Epithelial cell of esophagus (primary cell): Measurements from ENCODE around the gene GPR139.

Experiments
- DNase-seq: peaks from one replicate; pipeline ENCODE4 v3.0.0; 2010; ENCODE audit warnings: low read depth
- H3K4me3 ChIP-seq: 2 replicates; pipeline ENCODE4 v1.5.1; 2011; ENCODE audit warnings: mild to moderate bottlenecking, low read length, control low read depth
- TF ChIP-seq, protein P1 (sequence below): IDR thresholded peaks from 2 replicates; pipeline ENCODE4 v1.5.1; 2011; ENCODE audit warnings: low read depth, mild to moderate bottlenecking, low read length, control low read depth, inconsistent platforms; ENCODE audit not compliant: insufficient read depth; ENCODE audit errors: missing control alignments

GPR139 gene

DNA sequence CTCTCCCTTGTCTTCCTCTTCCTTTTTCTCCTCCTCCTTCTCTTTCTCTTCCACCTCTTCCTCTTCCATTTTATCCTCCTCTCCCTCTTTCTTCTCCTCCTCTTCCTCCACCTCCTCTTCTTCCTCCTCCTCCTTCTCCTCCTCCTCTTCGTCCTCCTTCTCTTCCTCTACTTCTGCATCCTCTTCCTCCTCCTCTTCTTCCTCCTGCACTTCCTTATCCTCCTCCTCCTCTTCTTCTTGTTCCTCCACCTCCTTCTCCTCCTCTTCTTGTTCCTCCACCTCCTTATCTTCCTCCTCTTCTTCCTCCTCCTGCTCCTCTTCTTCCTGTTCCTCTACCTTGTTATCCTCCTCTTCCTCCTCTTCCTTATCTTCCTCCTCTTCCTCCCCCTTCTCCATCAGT lies 28.8 kb upstream of the GPR139 start:
- TF ChIP-seq, protein P1, sequence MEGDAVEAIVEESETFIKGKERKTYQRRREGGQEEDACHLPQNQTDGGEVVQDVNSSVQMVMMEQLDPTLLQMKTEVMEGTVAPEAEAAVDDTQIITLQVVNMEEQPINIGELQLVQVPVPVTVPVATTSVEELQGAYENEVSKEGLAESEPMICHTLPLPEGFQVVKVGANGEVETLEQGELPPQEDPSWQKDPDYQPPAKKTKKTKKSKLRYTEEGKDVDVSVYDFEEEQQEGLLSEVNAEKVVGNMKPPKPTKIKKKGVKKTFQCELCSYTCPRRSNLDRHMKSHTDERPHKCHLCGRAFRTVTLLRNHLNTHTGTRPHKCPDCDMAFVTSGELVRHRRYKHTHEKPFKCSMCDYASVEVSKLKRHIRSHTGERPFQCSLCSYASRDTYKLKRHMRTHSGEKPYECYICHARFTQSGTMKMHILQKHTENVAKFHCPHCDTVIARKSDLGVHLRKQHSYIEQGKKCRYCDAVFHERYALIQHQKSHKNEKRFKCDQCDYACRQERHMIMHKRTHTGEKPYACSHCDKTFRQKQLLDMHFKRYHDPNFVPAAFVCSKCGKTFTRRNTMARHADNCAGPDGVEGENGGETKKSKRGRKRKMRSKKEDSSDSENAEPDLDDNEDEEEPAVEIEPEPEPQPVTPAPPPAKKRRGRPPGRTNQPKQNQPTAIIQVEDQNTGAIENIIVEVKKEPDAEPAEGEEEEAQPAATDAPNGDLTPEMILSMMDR = no peak
- H3K4me3 ChIP-seq = no peak overlapping the region
- no peak for DNase-seq

DNA sequence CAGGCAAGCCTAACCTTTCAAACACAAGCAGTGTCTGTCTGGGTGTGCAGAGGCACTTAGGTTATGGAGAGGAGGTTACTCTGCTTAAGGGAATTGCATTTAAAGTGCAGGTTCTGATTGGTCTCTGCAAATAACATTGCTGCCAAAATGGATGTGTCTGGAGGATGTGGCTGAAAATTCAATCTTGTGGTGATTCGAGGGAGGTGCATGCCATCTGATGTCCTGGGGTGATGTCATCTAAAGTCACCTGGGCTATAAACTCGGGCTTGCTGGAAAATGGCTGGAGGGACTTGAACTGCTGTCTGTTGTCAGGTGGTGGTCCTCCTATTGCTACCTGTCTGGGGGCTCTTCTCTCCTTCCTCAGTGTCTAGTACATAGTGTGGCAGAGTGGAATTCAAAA lies 28.3 kb upstream of the GPR139 start:
- H3K4me3 ChIP-seq = no peak overlapping the region
- TF ChIP-seq, protein P1 = no peak
- no peak for DNase-seq

DNA sequence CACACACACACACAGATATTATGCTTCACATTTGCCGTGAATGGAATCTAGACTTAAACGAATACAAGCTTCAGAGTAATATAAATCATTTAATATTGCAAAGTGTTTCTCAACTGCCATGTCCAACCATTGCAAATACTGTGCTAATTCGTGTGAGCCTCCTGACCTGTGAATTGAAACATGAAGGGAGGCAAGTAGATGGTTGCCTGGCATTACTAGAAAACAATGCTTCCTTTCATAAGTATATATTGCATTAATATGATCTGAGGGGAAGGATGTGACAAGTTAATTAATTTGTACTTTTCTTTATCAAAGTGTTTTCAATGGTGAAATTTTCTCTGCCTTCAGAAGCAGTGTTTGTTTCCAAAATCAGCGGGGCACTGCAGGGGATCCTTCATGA lies 25.7 kb upstream of the GPR139 start:
- TF ChIP-seq, protein P1 = no peak
- no peak overlapping the region for H3K4me3 ChIP-seq
- no peak for DNase-seq

DNA sequence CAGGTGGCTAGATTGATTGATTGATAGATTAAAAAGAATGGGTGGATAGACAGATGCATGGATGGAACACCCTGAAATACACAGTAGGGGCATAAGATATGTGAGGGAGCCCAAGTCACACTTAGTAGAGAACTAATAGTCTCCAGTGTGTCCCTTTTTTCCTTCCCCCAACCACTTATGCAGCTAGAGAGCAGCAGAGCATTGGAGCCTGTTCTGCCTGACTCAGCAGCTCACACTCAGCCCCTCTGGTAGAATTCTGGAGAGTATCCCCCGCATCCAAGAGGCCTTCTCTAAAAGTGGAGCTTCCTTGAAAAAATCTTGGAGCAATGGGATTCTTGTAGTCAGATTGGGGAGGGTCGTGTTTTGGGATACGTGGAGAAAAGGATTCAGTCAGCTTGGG lies 20.5 kb upstream of the GPR139 start:
- H3K4me3 ChIP-seq = no peak overlapping the region
- TF ChIP-seq, protein P1 = no peak
- no peak for DNase-seq

DNA sequence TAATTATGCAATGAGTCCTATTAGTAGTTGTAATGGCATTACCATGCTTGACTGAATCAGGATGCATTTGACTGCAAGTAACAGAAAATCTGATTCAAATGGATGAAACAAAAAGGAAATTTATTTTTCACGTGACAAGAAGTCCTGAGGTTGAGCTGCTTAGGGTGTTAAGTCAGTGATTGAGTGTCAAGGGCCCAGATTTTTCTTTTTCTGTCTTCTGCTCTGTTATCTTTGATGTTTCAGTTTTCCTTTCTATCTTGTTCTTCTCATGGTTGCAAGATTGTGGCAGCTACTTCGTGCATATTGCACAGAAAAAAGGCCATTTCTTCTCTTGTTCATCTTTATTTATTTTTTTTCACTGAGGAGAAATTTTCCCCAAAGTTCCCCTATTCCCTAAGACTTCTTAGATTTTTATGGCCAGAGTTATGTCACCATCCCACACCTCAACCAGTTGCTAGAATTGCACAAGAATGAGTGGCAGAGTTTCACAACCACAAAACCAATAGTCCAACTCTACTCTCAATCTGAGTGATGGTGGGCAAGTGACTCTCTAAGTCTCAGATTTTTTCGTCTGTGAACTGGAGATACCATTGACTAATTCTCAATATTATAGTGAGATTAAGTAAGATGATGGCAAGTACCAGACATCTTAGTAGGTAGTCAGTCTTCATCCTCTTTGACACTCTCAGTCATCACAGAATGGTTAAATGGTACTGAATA lies 15.7 kb upstream of the GPR139 start:
- TF ChIP-seq, protein P1 = no peak
- no peak for DNase-seq
- H3K4me3 ChIP-seq = no peak overlapping the region

DNA sequence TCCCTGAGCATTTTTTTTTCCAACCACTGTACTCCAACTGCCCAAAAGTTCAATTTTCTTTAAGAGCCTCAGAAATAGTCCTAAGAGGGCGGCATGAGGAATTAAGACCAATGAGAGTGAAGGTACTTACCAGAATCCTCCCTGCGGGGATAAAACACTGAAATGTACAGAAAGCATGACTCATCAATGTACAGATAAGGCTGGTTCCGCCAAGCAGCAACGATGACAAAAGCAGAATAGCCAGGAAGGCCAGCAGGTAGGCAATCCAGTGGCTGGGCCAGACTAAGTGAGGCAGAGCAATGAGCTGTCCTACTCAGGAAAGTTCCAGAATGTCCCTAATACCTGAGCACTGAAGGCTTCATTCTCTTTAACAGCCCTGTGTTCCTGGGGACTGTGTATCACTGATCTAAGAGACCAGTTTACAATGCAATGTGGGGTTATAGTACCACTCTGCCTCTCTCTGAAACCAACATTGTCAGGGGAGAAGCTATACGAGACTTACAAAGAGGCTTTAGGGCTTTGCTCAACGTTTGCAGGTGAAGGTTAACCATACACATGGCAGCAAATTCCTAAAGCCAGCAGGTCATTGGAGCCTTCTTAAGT lies 11.0 kb upstream of the GPR139 start:
- DNase-seq = no peak
- TF ChIP-seq, protein P1 = no peak
- H3K4me3 ChIP-seq = no peak overlapping the region

DNA sequence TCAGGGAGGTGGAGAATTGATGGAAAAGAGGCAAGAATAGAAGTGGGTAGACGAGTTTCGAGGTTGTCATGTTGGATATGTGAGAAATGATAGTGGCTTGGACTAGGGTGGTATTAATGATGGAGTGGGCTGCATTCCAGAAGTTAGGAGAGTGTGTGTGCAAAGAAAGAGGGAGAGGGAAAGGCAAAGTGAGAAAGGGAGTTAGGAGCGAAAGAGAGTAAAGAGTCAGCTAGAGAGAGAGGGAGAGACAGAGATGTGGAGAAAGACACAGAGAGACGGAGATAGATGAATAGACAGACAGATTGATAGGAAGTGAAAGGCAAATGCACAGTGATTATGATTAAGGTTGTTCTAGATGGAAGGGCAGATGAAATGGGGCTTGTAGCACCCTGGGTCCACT lies 5.4 kb upstream of the GPR139 start:
- DNase-seq = no peak
- no peak overlapping the region for H3K4me3 ChIP-seq
- TF ChIP-seq, protein P1 = no peak
